Left lung (tissue), 10 donors: ENCODE data around the gene CREB5. TPM values are rescaled to one million over a fixed set of nuclear protein-coding genes. Genes with fewer than 3 reads are reported as not detected.

ENCODE experiments used
- ATAC-seq: fragments of 200-7000 bp; cut with Tn5 transposase; one replicate; pipeline ENCODE4 v1.9.1; 2020; ENCODE audit warnings: moderate library complexity
- DNase-seq, 4 donors: peaks; one replicate each; pipeline ENCODE4 v3.0.0-alpha.2; 2013 to 2020
- H3K27ac ChIP-seq, 2 donors: fragments of 200-600 bp; sonication (generic) in 1 of 2; one replicate each; pipeline versions ENCODE4 v1.5.0 to v1.8.0; 2020 to 2021
- H3K27me3 ChIP-seq, 2 donors: fragments of 200-600 bp; sonication (generic) in 1 of 2; one replicate each; pipeline versions ENCODE4 v1.5.0 to v1.8.0; 2020 to 2021
- H3K36me3 ChIP-seq, 2 donors: fragments of 200-600 bp; sonication (generic) in 1 of 2; one replicate each; pipeline versions ENCODE4 v1.5.0 to v1.8.0; 2020 to 2021
- H3K4me1 ChIP-seq, 2 donors: fragments of 200-600 bp; one replicate each; pipeline ENCODE4 v1.8.0; 2021
- H3K4me3 ChIP-seq, 2 donors: fragments of 200-600 bp; sonication (generic) in 1 of 2; one replicate each; pipeline versions ENCODE4 v1.5.0 to v1.8.0; 2020 to 2021; ENCODE audit warnings: mild to moderate bottlenecking in 1 of 2
- H3K9me3 ChIP-seq, 2 donors: fragments of 200-600 bp; sonication (generic) in 1 of 2; one replicate each; pipeline versions ENCODE4 v1.5.0 to v1.8.0; 2020 to 2021
- CTCF ChIP-seq, 2 donors: fragments of 200-600 bp; sonication (generic) in 1 of 2; IDR thresholded peaks; one replicate each; pipeline versions ENCODE4 v1.5.0 to v1.8.0; 2021; ENCODE audit warnings: antibody characterized with exemption in 2 of 2
- intact Hi-C, 2 donors: fragments of 100-400 bp; cut with DNase I; formaldehyde crosslinking; loops; one replicate each; pipeline versions ENCODE4 v1.11.2 to v1.14.2; 2022
- polyA plus RNA-seq, 6 donors: library from polyadenylated mRNA; unstranded; fragments of 120-200 nt; gene quantifications; one replicate each; pipeline ENCODE4 v1.2.1, GENCODE V29; 2013; ENCODE audit not compliant: insufficient read length in 6 of 6
- total RNA-seq, 2 donors: library from RNA; stranded (reverse); fragmentation: NEBNext Ultra II Directional; extraction: Animal tissue kit (Norgen Biotek cat#: 25700); gene quantifications; one replicate each; pipeline ENCODE4 v1.2.1, GENCODE V29; 2021
- donor health status: DM: no; HTN: yes; CAD: no.
- donor health status: DM: no; HTN: no; CAD: no.

CREB5 gene
- total and polyA plus RNA-seq, 8 donors = 6.6 to 19.9 (median 15.7) TPM

- Histone ChIP-seq H3K9me3 (no peaks in the 10 kb centered on the region), H3K4me3 (no peak overlapping the region), H3K27ac (no peak overlapping the region), H3K36me3 (no peaks in the 10 kb centered on the region), H3K4me1 (no peaks in the 10 kb centered on the region), H3K27me3 (peaks cover 0 to 5% of the 10 kb centered on the region in 2 donors)
- no peak for TF ChIP-seq CTCF (IDR thresholded peaks at IDR 0.05)
- intact Hi-C loops = no loop called here
- no peak for DNase-seq
- no peak for ATAC-seq
Measured at GRCh38 chr7:28872226-28872625, 459.9 kb downstream of the CREB5 start.

- Histone ChIP-seq H3K9me3 (no peaks in the 10 kb centered on the region), H3K4me3 (no peak overlapping the region), H3K27ac (no peak overlapping the region), H3K36me3 (no peaks in the 10 kb centered on the region), H3K27me3 (peaks cover 0 to 5% of the 10 kb centered on the region in 2 donors), H3K4me1 (no peaks in the 10 kb centered on the region)
- TF ChIP-seq CTCF (IDR thresholded peaks at IDR 0.05) = no peak
- ATAC-seq = no peak
- DNase-seq = no peak
- intact Hi-C loops = no loop called here
Measured at GRCh38 chr7:28873365-28873764, 461.0 kb downstream of the CREB5 start.

GRCh38 chr7:28874001-28874400, 461.7 kb downstream of the CREB5 start:
- ATAC-seq (no peak), DNase-seq (no peak)
- Histone ChIP-seq H3K4me3 (no peak overlapping the region), H3K4me1 (no peaks in the 10 kb centered on the region), H3K27ac (no peak overlapping the region), H3K27me3 (peaks cover 0 to 5% of the 10 kb centered on the region in 2 donors), H3K9me3 (no peaks in the 10 kb centered on the region), H3K36me3 (no peaks in the 10 kb centered on the region)
- intact Hi-C loops = no loop called here
- no peak for TF ChIP-seq CTCF (IDR thresholded peaks at IDR 0.05)

Other genes starting within 250 kb of the CREB5 start
- gene JAZF1, start 231.7 kb upstream of the CREB5 start, total RNA-seq = 10 to 100 TPM; 13.6 to 18.2 TPM
- 10 to 100 TPM; 11.1 to 15.4 (median 13.8) TPM for gene JAZF1, start 231.7 kb upstream of the CREB5 start, polyA plus RNA-seq